ENCODE measurements around the gene PDE8B.

Gene PDE8B

DNA sequence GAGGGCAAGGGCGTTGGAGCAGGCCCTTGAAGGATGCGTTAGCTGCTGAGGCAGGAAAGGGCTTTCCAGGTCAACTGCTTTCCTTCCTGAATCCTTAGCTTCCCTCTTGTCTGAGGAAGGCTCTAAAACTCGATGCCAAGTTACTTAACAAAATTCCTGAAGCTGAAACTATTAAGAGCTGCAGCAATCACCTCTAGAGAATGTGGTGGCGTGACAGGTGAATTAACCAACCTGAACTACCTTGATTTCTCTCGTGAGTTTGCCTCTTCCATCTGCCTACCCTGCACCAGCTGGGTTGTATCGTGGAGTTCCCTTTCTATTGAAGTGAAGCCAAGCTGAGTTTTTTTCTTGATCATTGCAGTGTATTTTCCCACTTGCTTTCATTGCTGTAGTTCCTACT is 96.1 kb downstream of the PDE8B start (continued):
- TF ChIP-seq, protein P1, sequence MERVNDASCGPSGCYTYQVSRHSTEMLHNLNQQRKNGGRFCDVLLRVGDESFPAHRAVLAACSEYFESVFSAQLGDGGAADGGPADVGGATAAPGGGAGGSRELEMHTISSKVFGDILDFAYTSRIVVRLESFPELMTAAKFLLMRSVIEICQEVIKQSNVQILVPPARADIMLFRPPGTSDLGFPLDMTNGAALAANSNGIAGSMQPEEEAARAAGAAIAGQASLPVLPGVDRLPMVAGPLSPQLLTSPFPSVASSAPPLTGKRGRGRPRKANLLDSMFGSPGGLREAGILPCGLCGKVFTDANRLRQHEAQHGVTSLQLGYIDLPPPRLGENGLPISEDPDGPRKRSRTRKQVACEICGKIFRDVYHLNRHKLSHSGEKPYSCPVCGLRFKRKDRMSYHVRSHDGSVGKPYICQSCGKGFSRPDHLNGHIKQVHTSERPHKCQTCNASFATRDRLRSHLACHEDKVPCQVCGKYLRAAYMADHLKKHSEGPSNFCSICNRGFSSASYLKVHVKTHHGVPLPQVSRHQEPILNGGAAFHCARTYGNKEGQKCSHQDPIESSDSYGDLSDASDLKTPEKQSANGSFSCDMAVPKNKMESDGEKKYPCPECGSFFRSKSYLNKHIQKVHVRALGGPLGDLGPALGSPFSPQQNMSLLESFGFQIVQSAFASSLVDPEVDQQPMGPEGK (CRISPR knock-in tag; IDR thresholded peaks at IDR 0.05; ENCODE audit: borderline replicate concordance), result no peak
- TF ChIP-seq OSR1 (CRISPR knock-in tag; IDR thresholded peaks at IDR 0.05), result no peak
- no peak for TF ChIP-seq RARB (CRISPR knock-in tag; IDR thresholded peaks at IDR 0.05)
- TF ChIP-seq ZNF565 (CRISPR knock-in tag; conservative IDR thresholded peaks at IDR 0.05; ENCODE audit: low read depth), result no peak

DNA sequence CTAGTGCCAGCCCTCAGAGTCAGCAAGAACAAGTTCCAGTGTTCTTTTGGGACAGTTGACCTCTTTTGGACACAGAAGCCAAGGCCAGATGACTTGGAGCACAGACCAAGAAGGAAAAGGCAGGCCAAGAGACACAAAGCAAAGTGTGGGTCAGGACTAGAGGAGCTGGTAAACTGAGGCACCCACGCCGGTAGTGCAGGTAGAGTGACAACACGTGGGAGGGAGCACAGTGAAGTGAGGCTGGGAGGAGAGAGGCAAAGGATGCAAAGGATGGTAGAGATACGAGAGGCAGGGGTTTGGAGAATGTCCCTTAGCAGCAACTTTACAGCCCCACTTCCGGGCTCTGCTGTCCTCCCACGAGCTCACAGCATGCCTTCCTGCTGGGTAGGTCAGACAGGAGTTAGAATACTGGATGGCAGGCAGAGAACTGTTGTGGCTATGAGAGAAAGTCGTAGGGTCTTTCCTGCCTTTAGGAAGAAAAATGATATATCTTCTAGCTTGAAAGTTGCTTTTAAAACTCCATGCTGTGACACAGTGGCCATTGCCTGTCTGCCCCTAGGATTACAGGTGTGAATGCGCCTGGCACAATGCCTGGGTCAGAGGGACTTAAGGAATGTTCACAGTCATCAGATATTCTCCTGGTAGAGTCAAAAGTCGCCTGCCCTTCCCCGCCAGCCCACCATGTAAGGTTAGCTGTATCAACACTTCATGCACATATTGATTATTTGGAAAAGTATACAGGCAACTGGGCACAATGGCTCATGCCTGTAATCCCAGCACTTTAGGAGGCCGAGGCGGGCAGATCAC is 97.9 kb downstream of the PDE8B start:
- no peak for ATAC-seq
- TF ChIP-seq, protein P2, sequence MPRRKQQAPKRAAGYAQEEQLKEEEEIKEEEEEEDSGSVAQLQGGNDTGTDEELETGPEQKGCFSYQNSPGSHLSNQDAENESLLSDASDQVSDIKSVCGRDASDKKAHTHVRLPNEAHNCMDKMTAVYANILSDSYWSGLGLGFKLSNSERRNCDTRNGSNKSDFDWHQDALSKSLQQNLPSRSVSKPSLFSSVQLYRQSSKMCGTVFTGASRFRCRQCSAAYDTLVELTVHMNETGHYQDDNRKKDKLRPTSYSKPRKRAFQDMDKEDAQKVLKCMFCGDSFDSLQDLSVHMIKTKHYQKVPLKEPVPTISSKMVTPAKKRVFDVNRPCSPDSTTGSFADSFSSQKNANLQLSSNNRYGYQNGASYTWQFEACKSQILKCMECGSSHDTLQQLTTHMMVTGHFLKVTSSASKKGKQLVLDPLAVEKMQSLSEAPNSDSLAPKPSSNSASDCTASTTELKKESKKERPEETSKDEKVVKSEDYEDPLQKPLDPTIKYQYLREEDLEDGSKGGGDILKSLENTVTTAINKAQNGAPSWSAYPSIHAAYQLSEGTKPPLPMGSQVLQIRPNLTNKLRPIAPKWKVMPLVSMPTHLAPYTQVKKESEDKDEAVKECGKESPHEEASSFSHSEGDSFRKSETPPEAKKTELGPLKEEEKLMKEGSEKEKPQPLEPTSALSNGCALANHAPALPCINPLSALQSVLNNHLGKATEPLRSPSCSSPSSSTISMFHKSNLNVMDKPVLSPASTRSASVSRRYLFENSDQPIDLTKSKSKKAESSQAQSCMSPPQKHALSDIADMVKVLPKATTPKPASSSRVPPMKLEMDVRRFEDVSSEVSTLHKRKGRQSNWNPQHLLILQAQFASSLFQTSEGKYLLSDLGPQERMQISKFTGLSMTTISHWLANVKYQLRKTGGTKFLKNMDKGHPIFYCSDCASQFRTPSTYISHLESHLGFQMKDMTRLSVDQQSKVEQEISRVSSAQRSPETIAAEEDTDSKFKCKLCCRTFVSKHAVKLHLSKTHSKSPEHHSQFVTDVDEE (CRISPR knock-in tag; IDR thresholded peaks at IDR 0.05), result no peak
- TF ChIP-seq ISL1 (CRISPR knock-in tag; IDR thresholded peaks at IDR 0.05) (no peak), ZNF8 (CRISPR knock-in tag; IDR thresholded peaks at IDR 0.05) (no peak), PPARA (CRISPR knock-in tag; IDR thresholded peaks at IDR 0.05; ENCODE audit: borderline replicate concordance) (no peak), ZC3H10 (CRISPR knock-in tag; IDR thresholded peaks at IDR 0.05) (no peak), ARNTL (CRISPR knock-in tag; IDR thresholded peaks at IDR 0.05; ENCODE audit: borderline replicate concordance, low read depth) (no peak), ZNF565 (CRISPR knock-in tag; conservative IDR thresholded peaks at IDR 0.05; ENCODE audit: low read depth) (no peak), ESRRG (CRISPR knock-in tag; IDR thresholded peaks at IDR 0.05) (no peak), TOX (CRISPR knock-in tag; IDR thresholded peaks at IDR 0.05; ENCODE audit: borderline replicate concordance) (no peak), SNAI2 (CRISPR knock-in tag; IDR thresholded peaks at IDR 0.05) (no peak), CSDC2 (CRISPR knock-in tag; IDR thresholded peaks at IDR 0.05) (no peak), BACH2 (CRISPR knock-in tag; IDR thresholded peaks at IDR 0.05; ENCODE audit: borderline replicate concordance) (no peak), ZFP3 (CRISPR knock-in tag; IDR thresholded peaks at IDR 0.05) (no peak), OSR1 (CRISPR knock-in tag; IDR thresholded peaks at IDR 0.05) (no peak)
- TF ChIP-seq, protein P1 (CRISPR knock-in tag; IDR thresholded peaks at IDR 0.05; ENCODE audit: borderline replicate concordance), result no peak
- TF ChIP-seq, protein P3, sequence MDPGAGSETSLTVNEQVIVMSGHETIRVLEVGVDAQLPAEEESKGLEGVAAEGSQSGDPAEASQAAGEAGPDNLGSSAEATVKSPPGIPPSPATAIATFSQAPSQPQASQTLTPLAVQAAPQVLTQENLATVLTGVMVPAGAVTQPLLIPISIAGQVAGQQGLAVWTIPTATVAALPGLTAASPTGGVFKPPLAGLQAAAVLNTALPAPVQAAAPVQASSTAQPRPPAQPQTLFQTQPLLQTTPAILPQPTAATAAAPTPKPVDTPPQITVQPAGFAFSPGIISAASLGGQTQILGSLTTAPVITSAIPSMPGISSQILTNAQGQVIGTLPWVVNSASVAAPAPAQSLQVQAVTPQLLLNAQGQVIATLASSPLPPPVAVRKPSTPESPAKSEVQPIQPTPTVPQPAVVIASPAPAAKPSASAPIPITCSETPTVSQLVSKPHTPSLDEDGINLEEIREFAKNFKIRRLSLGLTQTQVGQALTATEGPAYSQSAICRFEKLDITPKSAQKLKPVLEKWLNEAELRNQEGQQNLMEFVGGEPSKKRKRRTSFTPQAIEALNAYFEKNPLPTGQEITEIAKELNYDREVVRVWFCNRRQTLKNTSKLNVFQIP (CRISPR knock-in tag; IDR thresholded peaks at IDR 0.05; ENCODE audit: borderline replicate concordance, low read depth), result no peak
- TF ChIP-seq, protein P4, sequence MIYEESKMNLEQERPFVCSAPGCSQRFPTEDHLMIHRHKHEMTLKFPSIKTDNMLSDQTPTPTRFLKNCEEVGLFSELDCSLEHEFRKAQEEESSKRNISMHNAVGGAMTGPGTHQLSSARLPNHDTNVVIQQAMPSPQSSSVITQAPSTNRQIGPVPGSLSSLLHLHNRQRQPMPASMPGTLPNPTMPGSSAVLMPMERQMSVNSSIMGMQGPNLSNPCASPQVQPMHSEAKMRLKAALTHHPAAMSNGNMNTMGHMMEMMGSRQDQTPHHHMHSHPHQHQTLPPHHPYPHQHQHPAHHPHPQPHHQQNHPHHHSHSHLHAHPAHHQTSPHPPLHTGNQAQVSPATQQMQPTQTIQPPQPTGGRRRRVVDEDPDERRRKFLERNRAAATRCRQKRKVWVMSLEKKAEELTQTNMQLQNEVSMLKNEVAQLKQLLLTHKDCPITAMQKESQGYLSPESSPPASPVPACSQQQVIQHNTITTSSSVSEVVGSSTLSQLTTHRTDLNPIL (CRISPR knock-in tag; IDR thresholded peaks at IDR 0.05; ENCODE audit: low read depth), result no peak
- TF ChIP-seq, protein P5, sequence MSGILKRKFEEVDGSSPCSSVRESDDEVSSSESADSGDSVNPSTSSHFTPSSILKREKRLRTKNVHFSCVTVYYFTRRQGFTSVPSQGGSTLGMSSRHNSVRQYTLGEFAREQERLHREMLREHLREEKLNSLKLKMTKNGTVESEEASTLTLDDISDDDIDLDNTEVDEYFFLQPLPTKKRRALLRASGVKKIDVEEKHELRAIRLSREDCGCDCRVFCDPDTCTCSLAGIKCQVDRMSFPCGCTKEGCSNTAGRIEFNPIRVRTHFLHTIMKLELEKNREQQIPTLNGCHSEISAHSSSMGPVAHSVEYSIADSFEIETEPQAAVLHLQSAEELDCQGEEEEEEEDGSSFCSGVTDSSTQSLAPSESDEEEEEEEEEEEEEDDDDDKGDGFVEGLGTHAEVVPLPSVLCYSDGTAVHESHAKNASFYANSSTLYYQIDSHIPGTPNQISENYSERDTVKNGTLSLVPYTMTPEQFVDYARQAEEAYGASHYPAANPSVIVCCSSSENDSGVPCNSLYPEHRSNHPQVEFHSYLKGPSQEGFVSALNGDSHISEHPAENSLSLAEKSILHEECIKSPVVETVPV (CRISPR knock-in tag; IDR thresholded peaks at IDR 0.05), result no peak
